Left hindlimb (tissue), 1 donor: ENCODE measurements around the gene MIR17HG.
"Not testable (repeated sequence)": the region's sequence is repeated elsewhere in the genome, so short reads cannot be mapped to it uniquely, and the experiment has no call there.

Experiments
- DNase-seq: peaks from one replicate; pipeline ENCODE4 v3.0.0-alpha.2; 2018

Gene MIR17HG

DNA sequence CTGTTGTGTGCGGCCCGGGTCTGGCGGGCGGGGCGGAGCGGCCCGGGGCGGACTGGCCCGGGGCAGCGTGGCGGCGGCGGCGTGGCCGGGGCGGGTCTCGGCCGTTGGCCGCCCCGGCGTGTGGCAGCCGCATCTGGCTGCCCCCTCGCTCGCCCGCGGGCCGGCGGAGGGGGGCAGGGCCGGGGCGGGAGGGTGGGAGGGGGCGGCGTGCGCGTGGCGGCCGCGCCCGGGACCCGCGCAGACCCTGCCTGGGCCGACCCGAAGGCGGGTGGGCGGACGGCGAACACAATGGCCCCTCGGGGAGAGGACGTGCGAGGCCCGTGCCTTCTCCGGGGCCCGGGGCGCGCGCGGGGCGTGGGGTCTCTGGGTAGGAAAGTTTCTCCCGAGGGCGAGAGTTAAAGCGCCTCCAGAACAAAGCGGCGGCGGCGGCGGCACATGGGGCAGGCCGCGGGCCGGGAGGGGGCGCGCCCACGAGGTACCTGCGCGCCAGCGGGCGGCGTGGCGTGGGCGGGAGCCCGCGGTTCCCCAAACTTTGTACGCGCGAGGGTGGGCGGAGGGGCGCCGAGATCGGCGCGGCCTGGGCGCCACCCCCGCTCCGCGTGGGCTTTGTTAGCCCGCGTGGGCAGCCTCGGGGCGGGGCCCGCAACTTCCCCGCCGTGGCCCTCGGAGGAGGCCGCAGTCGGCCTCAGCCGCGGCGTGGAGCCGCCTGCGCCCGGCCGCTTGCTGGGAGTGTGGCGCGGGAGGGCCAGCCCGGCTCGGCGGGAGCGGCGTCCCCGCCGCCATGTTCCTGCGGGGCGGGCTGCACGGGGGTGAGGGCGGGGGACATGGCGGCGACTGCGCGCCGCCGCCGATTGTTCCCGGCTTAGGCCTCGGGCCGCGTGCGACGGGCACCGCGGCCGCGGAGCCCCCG lies 764 bp downstream of the MIR17HG start:
- peak; percentile 63 for DNase-seq

DNA sequence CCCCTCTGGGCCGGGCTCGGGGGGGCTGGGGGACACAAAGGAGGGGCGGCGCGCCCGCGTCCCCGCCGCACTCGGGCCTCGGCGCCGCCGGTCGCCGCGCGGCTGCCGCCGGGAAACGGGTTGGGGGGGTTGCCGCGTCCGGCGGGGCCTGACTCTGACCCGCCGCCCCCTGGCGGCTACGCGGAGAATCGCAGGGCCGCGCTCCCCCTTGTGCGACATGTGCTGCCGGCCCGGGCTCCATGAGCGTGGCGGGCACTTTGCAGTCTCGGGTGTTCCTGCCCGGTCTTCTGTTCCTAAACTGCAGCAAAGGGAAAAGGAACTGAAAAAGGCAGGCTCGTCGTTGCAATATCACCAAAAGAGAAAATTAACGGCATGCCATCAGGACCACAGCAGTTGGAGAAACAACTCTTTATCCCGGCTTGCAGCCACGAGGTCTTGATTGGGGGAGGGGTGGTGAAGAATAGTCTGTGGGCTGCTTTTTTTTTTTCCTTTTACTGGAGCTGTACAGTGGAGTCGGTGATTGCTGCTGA lies 1.5 kb downstream of the MIR17HG start:
- peak; percentile 94 for DNase-seq

DNA sequence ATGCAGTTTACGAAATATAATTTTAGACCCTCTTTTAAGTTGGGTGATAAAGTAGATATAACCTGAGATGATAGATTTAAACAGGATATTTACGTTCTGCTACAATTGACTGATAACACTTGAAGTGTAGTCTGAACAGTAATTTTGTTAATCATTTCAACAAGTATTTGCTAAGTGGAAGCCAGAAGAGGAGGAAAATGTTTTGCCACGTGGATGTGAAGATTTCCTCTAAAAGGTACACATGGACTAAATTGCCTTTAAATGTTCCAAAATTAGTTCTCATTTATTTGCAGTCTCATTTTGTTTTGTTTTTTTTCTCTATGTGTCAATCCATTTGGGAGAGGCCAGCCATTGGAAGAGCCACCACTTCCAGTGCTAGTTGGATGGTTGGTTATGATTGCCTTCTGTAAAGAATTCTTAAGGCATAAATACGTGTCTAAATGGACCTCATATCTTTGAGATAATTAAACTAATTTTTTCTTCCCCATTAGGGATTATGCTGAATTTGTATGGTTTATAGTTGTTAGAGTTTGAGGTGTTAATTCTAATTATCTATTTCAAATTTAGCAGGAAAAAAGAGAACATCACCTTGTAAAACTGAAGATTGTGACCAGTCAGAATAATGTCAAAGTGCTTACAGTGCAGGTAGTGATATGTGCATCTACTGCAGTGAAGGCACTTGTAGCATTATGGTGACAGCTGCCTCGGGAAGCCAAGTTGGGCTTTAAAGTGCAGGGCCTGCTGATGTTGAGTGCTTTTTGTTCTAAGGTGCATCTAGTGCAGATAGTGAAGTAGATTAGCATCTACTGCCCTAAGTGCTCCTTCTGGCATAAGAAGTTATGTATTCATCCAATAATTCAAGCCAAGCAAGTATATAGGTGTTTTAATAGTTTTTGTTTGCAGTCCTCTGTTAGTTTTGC lies 2.8 kb downstream of the MIR17HG start:
- DNase-seq, result no peak

DNA sequence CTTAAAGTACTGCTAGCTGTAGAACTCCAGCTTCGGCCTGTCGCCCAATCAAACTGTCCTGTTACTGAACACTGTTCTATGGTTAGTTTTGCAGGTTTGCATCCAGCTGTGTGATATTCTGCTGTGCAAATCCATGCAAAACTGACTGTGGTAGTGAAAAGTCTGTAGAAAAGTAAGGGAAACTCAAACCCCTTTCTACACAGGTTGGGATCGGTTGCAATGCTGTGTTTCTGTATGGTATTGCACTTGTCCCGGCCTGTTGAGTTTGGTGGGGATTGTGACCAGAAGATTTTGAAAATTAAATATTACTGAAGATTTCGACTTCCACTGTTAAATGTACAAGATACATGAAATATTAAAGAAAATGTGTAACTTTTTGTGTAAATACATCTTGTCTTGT lies 3.6 kb downstream of the MIR17HG start:
- DNase-seq, result no peak

DNA sequence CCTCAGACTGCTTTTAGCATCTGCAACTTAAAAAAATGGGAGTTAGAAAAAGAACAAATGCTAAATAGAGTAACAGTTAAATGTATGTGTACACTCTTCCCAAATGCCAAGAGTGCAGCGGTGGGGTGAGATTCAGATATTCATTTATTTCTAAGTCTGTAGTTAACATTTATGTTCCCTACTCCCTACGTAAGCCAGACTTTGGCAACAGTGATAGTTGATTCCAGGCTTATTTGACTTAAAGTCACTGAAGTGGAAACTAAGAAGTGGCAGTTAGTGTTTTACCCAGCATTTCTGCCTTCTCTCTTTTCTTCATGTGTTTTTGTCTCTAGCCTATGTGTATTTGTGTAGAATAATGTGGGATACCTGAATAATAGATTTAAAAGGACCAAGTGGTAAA lies 4.5 kb downstream of the MIR17HG start:
- DNase-seq, result no peak

DNA sequence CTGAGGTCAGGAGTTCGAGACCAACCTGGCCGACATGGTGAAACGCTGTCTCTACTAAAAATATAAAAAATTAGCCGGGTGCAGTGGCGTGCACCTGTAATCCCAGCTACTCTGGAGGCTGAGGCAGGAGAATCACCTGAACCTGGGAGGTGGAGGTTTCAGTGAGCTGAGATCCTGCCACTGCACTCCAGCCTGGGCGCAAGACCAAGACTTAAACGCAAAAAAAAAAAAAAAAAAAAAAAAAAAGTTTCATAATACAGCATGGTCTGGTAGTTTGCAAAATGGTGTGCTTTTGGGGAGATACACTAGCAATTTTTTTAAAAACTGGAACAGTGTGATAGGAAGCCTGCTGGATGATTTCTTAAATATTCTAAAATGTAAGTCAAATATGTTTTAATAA lies 5.4 kb downstream of the MIR17HG start:
- not testable (repeated sequence) for DNase-seq

DNA sequence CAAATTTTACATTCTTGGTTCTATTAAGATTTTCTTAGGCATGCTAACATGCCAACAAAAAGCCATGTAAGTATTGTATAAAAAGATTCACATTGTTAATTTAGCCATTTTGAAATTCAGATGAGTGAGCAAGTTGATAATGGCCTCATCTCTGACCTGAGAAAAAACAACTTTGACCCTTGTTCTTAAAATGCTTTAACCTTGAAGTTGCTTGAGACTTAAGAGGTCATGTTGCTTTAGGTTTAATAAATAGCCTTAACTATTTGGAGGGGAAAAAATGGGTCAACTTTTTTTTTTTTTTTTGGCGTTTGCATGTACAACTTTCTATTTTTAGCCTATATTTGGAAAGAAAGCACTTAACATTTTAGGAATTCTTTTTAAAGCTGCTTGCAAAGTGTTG lies 6.0 kb downstream of the MIR17HG start:
- no peak for DNase-seq

DNA sequence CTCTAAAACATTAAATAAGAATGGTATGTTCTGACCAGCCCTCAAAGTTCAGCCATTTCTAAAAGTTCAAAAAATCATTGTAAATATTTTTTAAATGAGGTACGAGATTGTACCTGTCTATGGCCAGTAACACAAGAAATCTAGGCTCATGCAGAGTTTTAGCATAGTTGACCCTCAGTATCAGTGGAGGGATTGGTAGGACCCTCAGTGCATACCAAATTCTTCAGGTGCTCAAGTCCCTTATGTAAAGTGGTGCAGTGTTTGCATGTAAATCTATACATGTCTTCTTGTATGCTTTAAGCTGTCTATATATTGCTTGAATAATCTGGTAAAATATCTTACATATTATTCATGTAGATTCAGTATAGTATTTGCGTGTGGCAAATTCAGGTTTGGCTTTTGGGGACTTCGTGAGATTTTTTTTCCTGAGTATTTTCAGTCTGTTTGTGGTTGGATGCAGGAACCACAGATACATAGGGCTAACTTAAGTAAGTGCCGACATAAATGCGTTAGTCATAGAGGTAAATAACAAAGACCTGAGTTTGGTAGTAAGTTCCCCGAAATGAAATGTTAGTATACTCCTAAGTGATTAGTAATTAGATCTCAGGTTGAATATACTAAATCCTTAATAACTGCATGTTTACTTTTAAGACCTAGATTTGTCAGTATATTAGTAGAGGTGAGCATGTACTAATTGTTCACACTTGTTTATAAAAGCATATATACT lies 7.8 kb downstream of the MIR17HG start:
- no peak for DNase-seq

DNA sequence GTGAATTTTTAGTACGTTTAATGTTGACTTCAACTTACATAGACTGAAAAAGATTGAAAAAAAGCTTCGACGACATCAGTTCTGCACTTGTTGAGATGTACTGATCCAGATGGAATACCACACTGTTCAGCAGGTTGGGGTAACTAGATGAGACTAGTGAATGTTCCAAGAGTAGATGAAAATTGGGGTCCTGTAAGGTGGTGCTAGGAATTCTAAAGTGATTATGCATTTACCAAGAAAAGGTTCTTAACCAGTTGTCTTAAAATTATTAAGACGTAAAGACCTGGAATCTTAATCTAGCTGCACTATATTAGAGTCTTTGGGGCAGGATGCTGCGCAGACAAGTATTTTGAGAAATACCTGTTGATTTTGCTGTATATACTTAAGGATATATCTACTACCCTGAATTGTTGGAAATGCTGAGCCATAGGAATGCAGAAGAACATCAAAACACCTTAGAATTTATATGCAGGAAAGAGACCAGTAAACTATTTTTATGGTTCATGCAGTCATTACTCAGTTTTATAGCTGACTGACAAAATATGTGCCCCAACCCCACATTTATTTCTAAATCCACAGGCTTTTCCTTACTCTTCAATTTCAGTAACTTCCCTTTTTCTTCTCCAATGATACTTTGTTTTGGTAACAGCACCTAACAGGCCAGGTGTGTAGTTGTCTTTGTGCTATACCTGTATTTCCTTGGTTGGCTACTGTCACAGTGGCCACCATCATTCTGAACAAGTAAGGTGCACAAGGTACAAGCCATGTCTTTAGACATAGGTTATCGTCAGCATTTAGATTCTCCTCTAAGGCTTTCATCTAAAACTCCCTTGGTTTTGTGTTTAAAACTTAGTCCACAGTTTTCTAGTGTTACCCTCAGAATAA lies 8.6 kb downstream of the MIR17HG start:
- DNase-seq, result no peak

DNA sequence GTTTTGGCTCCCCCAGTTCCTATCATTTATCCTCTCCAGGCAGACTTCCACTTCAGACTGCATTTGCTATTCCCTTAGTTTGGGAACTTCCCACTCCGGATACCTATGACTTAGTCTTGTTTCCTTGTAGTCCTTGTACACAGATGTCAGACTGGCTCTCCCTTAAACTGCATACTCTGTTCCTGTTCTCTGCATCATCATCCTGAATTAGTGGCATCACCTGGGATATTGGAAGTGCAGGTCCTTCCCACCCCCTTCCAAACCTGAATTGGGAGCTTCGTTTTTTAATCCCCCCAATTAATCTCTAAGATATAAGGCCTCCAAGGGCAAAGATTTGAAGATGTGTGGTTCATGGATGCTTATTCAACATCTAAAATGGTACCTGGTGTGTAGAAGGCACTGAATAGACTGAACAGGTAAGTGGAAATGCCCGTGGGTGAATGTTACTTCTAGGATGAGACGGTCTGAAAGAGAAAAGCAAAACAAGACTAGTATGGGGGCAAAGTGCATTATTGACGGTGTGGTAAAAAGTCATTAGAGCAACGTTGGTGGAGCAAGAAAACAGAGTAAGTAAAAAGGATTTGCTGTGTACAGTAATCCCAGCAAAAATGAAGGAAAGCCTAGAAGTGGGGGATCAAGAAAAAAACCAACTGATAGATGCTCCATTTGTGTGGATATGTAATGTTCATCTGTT lies 9.6 kb downstream of the MIR17HG start:
- no peak for DNase-seq

DNA sequence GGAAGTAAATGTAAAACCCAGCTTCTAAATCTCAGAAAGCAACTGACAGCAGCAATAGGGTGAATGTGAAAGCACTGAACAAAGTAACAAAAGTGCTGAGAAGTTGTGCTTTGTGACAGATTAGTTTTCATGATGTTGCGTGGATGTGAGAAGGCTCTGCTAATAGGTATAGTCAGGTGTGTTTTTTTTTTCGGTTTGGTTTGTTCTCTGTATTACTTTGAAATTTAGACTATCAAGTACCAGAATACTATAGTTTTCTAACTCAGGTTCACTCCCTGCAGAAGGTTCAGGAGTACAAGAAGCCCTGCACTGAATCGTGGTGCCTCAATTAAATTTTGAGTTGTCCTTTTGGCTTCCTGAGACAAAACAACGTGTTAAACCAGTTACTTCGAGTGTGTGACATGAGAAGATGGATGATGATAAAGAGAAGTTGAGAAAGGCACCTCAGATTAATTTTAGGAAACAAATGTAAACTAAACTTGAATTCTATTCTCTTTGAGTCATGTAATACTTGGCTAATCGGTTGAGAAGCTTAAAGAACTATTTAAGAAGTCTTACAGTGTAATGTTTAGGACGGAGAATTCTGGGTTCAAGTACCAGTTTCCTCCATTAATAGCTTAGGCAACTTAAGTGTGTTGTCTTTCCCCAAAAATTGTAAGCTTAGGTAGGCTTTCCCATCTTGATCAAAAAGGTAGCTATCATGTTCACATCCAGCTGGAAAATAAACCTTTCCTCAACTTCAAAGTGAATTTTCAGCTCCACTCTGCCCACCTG lies 10.3 kb downstream of the MIR17HG start:
- no peak for DNase-seq

DNA sequence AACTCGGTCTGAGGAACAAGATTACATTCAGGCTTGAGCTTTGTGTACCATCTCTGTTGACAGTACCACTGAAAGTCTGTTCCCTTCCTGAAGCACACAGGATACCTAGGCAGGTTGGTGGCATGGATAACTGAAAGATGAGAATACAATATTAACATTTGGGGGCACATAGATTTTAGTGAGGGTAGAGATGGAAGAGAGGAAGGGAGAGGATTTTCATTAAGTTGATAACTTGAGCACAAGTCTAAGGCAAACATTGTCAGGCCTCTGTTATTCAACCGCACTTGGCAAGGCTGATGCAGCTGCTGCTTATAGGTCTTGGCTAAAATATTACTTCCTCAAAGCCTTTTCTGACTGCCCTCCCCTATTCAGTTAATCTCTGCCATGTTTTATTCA lies 10.9 kb downstream of the MIR17HG start:
- no peak for DNase-seq

DNA sequence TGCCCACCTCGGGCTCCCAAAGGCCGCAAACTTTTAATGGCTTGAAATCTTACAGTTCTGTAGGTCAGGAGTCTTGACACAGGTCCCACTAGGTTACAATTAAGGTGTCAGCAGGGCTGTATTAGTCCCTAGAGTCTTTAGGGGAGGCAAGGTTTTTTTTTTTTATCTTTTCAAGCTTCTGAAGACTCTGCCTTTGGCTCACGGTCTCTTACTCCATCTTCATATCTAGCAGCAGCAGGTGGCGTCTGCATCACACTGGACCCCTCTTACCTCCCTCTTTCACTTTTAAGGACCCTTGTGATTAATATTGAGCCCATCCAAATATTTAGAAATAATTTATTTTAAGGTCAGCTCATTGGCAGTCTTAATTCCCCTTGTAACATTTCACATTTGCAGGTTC lies 11.6 kb downstream of the MIR17HG start:
- no peak for DNase-seq

DNA sequence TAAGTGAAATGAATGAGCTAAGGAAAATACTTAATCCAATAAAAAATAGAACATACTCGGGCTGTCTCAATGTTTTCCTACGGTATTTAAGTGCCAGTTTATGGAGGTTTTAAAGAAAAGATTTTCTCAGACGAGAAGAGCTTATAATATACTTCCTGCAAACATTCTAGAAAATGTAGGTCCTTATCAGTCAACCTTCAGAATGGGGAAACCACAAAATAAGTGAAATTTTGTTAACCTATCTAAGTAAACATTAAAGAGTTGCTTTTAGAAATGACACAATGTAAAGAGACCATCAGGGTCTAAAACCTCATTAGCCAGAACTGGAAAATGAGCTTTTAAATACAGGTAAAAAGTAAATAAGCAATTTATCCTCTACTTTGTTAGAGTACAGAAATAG lies 12.1 kb downstream of the MIR17HG start:
- DNase-seq, result no peak

DNA sequence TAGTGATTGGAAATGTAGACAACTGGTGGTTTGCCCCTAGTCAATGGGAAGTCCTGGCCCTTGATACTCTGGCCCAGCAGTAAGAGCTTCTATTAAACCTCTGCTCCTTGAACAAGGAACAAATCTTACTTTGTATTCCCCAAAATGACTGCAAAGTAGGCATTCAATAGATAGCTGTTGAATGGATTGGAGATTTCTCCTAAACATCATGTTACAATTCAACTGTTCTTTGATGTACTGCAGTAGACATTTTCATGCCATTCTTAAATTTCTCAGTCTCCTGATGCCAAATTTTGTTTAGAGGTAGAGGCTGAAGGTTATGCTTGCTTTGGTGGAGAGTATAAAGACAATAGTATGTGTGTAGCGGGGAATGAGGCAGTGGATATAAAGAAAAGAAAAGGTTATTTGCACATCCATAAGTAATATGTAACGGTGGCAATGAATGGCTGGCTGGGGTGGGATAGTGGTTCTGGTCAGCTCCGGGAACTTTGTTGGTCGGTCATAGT lies 12.8 kb downstream of the MIR17HG start:
- DNase-seq, result no peak

DNA sequence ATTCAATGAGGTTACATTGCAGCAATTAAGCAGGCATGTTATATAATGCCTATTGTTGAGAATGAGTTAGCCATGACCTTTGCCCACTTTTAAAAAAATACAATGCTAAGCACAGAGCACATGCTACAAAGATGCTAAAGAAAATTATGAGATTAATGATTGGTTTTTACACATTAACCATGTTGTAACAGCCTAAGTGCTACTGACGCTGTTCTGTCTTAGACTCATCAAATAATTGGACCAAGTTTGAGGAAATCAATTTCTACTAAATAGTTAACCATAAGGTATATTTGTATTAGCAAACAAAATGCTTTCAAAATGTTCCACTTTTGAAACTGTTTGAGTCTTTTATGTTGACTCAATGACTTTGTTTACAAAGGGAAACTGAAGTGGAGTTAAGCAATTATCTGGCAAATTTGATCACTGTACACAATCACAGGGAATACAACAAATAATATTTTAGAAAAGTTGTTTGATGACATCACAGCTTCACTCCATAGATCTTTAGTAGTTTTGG lies 14.3 kb downstream of the MIR17HG start:
- DNase-seq, result no peak

DNA sequence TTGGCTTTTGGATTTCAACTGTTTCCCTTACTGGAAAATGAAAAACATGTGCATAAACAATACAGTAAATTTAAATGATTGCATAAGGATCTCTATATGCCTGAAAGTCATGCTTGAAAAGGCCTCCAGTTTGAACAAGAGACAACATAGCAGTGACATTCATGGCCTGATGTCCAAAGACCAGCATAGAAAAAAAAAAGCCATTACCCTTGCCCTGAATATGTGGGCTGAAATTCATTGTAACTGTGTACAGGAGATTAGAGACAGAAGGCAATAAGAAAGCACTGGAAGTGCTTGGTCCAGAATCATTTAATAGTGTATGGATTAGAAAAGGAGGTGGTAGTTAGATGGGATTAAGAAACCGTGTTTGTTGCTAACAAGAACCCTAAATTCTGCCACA lies 15.4 kb downstream of the MIR17HG start:
- DNase-seq, result no peak

DNA sequence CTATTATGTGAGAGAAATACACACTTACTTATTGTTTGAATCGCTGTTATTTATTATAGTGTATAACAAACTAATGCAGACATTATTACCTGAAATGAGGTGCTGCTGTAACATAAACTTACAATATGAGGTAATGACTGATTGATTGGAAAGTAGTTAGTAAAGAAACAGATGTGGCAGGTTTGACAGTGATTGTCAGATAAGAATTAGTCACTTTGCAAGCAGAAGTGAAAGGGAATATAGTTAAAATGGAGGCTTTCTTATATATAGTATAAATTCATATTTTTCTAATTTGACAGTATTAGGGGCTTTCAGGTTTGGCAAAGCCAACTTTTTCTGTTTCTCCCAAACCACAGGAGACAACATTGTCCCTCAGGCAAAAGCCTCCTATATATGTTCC lies 20.6 kb downstream of the MIR17HG start:
- no peak for DNase-seq

DNA sequence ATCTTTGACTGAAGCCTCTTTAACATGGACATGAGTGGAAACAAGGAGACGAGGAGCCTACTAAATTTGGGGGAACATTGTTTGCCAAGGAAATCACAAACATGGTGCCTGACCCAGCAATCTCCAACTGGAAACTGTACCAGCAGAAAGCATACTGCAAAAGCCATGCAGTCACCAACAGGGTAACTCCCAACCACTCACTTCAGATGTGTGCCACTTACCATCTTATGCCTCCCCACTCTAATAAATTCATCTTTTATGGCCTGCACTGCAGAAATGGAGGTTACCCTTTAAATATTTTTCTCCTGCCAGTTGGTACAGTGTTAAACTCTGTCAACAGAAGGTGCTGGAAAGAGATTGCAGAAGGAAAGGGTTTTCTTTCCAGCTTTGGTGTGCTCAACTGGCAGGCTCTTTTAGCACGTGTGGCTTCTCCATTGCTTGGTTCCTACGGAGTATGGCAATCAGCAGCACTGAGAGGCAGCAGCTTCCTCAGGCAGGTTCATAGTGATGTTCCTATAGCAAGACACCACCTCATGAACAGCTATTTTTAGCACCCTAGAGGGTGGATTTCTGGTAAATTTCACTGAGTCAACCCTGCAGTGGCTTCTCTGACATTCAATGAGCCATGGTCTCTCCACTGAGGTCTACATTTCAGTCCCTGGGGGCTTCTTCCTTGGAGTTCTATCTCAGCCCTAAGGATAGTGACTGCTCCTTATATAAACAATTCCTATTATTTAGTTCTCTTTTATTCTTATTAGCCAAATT lies 21.4 kb downstream of the MIR17HG start:
- no peak for DNase-seq
